WTC11 (cell line): ENCODE measurements around the gene KLHL34. TPM values are rescaled to one million over a fixed set of nuclear protein-coding genes. Genes with fewer than 3 reads are reported as not detected.

Experiments
- ATAC-seq: fragments of 200-7000 bp; cut with Tn5 transposase; 2 replicates; pipeline ENCODE4 v1.10.0; 2021; ENCODE audit warnings: mild to moderate bottlenecking, moderate library complexity
- CTCF ChIA-PET: fragments of 300-600 bp; sonication (Branson Sonifier 250); formaldehyde crosslinking; loops from one replicate; lab custom pipeline; 2021; ENCODE audit warnings: antibody characterized with exemption; lab: Charles Lee
- POLR2A ChIA-PET: fragments of 350-600 bp; sonication (Branson Sonifier 250); formaldehyde crosslinking; loops from one replicate; lab custom pipeline; 2021; ENCODE audit warnings: antibody characterized with exemption; lab: Charles Lee
- DNase-seq: peaks from one replicate; pipeline ENCODE4 v3.0.0; 2021; ENCODE audit warnings: low spot score
- H3K27ac Mint-ChIP-seq: 2 replicates; pipeline ENCODE4 v1.8.0; 2021; ENCODE audit warnings: mixed read lengths
- H3K27me3 Mint-ChIP-seq: 2 replicates; pipeline ENCODE4 v1.8.0; 2021; ENCODE audit warnings: low read depth, mild to moderate bottlenecking, moderate library complexity, mixed read lengths
- H3K36me3 Mint-ChIP-seq: 2 replicates; pipeline ENCODE4 v1.8.0; 2021; ENCODE audit warnings: mixed read lengths
- H3K4me1 Mint-ChIP-seq: 2 replicates; pipeline ENCODE4 v1.8.0; 2022; ENCODE audit warnings: mixed read lengths
- H3K4me3 Mint-ChIP-seq: 2 replicates; pipeline ENCODE4 v1.8.0; 2021; ENCODE audit warnings: mild to moderate bottlenecking, moderate library complexity, mixed read lengths
- H3K9me3 Mint-ChIP-seq: 2 replicates; pipeline ENCODE4 v1.8.0; 2021; ENCODE audit warnings: mixed read lengths
- CBFB ChIP-seq: sonication (generic); formaldehyde crosslinking; IDR thresholded peaks from 2 replicates; pipeline ENCODE4 v1.8.1; 2022; ENCODE audit warnings: mild to moderate bottlenecking, low read depth, missing genetic modification reagents
- CREM ChIP-seq: sonication (generic); formaldehyde crosslinking; IDR thresholded peaks from 2 replicates; pipeline ENCODE4 v1.8.1; 2022; ENCODE audit warnings: mild to moderate bottlenecking, missing genetic modification reagents, moderate library complexity
- FOXJ3 ChIP-seq: sonication (generic); formaldehyde crosslinking; IDR thresholded peaks from 2 replicates; pipeline ENCODE4 v1.9.0; 2021; ENCODE audit warnings: missing genetic modification reagents, mild to moderate bottlenecking, borderline replicate concordance
- IRF2 ChIP-seq: sonication (generic); formaldehyde crosslinking; IDR thresholded peaks from 2 replicates; pipeline ENCODE4 v1.8.0; 2022; ENCODE audit warnings: low read depth, missing genetic modification reagents, borderline replicate concordance
- JAZF1 ChIP-seq: fragments of 250-450 bp; sonication (Bioruptor Pico); IDR thresholded peaks from 2 replicates; pipeline ENCODE4 v1.9.0; 2021; ENCODE audit warnings: moderate library complexity, mild to moderate bottlenecking, inconsistent platforms
- MXD4 ChIP-seq: fragments of 250-450 bp; sonication (Bioruptor Pico); IDR thresholded peaks from 2 replicates; pipeline ENCODE4 v1.8.0; 2021; ENCODE audit warnings: mild to moderate bottlenecking, moderate library complexity, borderline replicate concordance
- NFE2L1 ChIP-seq: sonication (generic); formaldehyde crosslinking; IDR thresholded peaks from 2 replicates; pipeline ENCODE4 v1.8.1; 2023; ENCODE audit warnings: missing genetic modification reagents
- NR3C1 ChIP-seq: sonication (generic); formaldehyde crosslinking; conservative IDR thresholded peaks from 2 replicates; pipeline ENCODE4 v1.8.1; 2023; ENCODE audit warnings: low read depth, mild to moderate bottlenecking, missing genetic modification reagents
- OVOL2 ChIP-seq: fragments of 250-450 bp; sonication (Bioruptor Pico); IDR thresholded peaks from 2 replicates; pipeline ENCODE4 v1.9.0; 2021; ENCODE audit warnings: mild to moderate bottlenecking, borderline replicate concordance
- SMAD4 ChIP-seq: sonication (generic); formaldehyde crosslinking; IDR thresholded peaks from 2 replicates; pipeline ENCODE4 v1.8.0; 2022; ENCODE audit warnings: mild to moderate bottlenecking, missing genetic modification reagents
- SOX15 ChIP-seq: fragments of 250-450 bp; sonication (Bioruptor Pico); IDR thresholded peaks from 2 replicates; pipeline ENCODE4 v1.9.0; 2021; ENCODE audit warnings: mild to moderate bottlenecking
- TEAD4 ChIP-seq: sonication (generic); formaldehyde crosslinking; IDR thresholded peaks from 2 replicates; pipeline ENCODE4 v1.8.0; 2022; ENCODE audit warnings: mild to moderate bottlenecking, missing genetic modification reagents
- ZNF121 ChIP-seq: sonication (generic); formaldehyde crosslinking; IDR thresholded peaks from 2 replicates; pipeline ENCODE4 v1.8.0; 2023; ENCODE audit warnings: missing genetic modification reagents
- ZNF232 ChIP-seq: sonication (generic); formaldehyde crosslinking; IDR thresholded peaks from 2 replicates; pipeline ENCODE4 v1.8.0; 2022; ENCODE audit warnings: mild to moderate bottlenecking, missing genetic modification reagents
- ZNF396 ChIP-seq: fragments of 250-450 bp; sonication (Bioruptor Pico); IDR thresholded peaks from 2 replicates; pipeline ENCODE4 v1.8.0; 2021; ENCODE audit warnings: mild to moderate bottlenecking, moderate library complexity, borderline replicate concordance
- total RNA-seq: library from RNA; stranded (reverse); gene quantifications from 3 replicates; pipeline ENCODE4 v1.2.3, GENCODE V29; 2021
- TF ChIP-seq, protein P1 (sequence below): sonication (generic); formaldehyde crosslinking; IDR thresholded peaks from 2 replicates; pipeline ENCODE4 v1.8.0; 2022; ENCODE audit warnings: mild to moderate bottlenecking, missing genetic modification reagents
- TF ChIP-seq, protein P2 (sequence below): sonication (generic); formaldehyde crosslinking; IDR thresholded peaks from 2 replicates; pipeline ENCODE4 v1.8.1; 2023; ENCODE audit warnings: mild to moderate bottlenecking, missing genetic modification reagents, borderline replicate concordance
- TF ChIP-seq, protein P3 (sequence below): fragments of 250-450 bp; sonication (Bioruptor Pico); IDR thresholded peaks from 2 replicates; pipeline ENCODE4 v2.1.2; 2022; ENCODE audit warnings: mild to moderate bottlenecking, moderate library complexity
- TF ChIP-seq, protein P4 (sequence below): sonication (generic); formaldehyde crosslinking; IDR thresholded peaks from 2 replicates; pipeline ENCODE4 v1.8.0; 2022; ENCODE audit warnings: mild to moderate bottlenecking, missing genetic modification reagents
- TF ChIP-seq, protein P5 (sequence below): sonication (generic); formaldehyde crosslinking; IDR thresholded peaks from 2 replicates; pipeline ENCODE4 v1.8.1; 2022; ENCODE audit warnings: low read depth, mild to moderate bottlenecking, moderate library complexity, missing genetic modification reagents, borderline replicate concordance
- TF ChIP-seq, protein P6 (sequence below): sonication (generic); formaldehyde crosslinking; IDR thresholded peaks from 2 replicates; pipeline ENCODE4 v1.8.1; 2023; ENCODE audit warnings: mild to moderate bottlenecking, missing genetic modification reagents, moderate library complexity
- TF ChIP-seq, protein P7 (sequence below): sonication (generic); formaldehyde crosslinking; IDR thresholded peaks from 2 replicates; pipeline ENCODE4 v1.8.0; 2023; ENCODE audit warnings: mild to moderate bottlenecking, missing genetic modification reagents

Gene KLHL34
- total RNA-seq, 1 experiment from 2014 or later, result 1.6 TPM

DNA sequence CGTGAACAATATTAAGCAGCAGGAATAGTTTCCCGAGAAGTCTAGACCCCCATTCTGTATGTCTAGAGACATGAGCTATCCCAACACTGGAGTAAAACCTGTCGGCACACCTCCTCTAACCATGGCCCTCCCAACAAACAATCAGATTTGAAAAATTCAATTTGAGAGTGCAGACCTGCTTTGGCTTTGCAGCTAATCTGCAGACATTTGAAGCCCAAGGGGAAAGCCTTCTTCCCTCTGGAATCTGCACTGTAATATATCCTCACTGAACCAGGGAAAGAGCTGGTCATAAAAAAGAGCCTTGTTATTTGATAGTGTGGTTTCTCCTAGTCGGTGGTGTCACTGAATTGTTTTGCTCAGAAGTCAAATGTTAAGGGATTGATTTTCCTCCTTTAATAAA is 44.6 kb upstream of the KLHL34 start (continued):
- TF ChIP-seq, protein P1, sequence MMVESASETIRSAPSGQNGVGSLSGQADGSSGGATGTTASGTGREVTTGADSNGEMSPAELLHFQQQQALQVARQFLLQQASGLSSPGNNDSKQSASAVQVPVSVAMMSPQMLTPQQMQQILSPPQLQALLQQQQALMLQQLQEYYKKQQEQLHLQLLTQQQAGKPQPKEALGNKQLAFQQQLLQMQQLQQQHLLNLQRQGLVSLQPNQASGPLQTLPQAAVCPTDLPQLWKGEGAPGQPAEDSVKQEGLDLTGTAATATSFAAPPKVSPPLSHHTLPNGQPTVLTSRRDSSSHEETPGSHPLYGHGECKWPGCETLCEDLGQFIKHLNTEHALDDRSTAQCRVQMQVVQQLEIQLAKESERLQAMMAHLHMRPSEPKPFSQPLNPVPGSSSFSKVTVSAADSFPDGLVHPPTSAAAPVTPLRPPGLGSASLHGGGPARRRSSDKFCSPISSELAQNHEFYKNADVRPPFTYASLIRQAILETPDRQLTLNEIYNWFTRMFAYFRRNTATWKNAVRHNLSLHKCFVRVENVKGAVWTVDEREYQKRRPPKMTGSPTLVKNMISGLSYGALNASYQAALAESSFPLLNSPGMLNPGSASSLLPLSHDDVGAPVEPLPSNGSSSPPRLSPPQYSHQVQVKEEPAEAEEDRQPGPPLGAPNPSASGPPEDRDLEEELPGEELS, result no peak
- TF ChIP-seq OVOL2 (CRISPR knock-in tag), result no peak
- TF ChIP-seq, protein P2, sequence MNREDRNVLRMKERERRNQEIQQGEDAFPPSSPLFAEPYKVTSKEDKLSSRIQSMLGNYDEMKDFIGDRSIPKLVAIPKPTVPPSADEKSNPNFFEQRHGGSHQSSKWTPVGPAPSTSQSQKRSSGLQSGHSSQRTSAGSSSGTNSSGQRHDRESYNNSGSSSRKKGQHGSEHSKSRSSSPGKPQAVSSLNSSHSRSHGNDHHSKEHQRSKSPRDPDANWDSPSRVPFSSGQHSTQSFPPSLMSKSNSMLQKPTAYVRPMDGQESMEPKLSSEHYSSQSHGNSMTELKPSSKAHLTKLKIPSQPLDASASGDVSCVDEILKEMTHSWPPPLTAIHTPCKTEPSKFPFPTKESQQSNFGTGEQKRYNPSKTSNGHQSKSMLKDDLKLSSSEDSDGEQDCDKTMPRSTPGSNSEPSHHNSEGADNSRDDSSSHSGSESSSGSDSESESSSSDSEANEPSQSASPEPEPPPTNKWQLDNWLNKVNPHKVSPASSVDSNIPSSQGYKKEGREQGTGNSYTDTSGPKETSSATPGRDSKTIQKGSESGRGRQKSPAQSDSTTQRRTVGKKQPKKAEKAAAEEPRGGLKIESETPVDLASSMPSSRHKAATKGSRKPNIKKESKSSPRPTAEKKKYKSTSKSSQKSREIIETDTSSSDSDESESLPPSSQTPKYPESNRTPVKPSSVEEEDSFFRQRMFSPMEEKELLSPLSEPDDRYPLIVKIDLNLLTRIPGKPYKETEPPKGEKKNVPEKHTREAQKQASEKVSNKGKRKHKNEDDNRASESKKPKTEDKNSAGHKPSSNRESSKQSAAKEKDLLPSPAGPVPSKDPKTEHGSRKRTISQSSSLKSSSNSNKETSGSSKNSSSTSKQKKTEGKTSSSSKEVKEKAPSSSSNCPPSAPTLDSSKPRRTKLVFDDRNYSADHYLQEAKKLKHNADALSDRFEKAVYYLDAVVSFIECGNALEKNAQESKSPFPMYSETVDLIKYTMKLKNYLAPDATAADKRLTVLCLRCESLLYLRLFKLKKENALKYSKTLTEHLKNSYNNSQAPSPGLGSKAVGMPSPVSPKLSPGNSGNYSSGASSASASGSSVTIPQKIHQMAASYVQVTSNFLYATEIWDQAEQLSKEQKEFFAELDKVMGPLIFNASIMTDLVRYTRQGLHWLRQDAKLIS (CRISPR knock-in tag), result no peak

DNA sequence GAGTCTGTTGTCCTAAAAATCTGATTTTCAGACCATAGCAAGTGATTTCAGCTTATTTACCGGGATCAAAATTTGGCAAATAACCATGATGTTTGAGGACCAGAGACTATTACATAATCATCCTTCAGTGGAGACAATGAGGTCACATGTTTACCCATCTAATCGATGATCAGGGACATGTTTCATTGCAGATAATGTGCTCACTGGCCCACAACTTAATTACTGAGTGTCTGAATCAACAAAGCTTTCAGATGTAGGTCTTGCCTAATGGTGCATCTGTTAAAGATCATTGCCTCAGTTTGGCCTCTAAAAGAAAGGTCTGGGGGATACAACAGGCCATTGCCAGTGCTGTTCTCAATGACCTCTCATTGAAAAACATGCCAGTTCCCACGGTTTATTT is 42.8 kb upstream of the KLHL34 start:
- ATAC-seq (no peak), DNase-seq (no peak)
- H3K36me3 Mint-ChIP-seq, result no peaks in the 10 kb centered on the region
- CTCF ChIA-PET, result no interaction called here
- POLR2A ChIA-PET, result no interaction called here
- H3K4me1 Mint-ChIP-seq, result peaks cover 10% of the 10 kb centered on the region
- H3K9me3 Mint-ChIP-seq, result no peaks in the 10 kb centered on the region
- no peak overlapping the region for H3K4me3 Mint-ChIP-seq
- no peak for TF ChIP-seq IRF2
- TF ChIP-seq MXD4 (CRISPR knock-in tag), result no peak
- TF ChIP-seq, protein P3, sequence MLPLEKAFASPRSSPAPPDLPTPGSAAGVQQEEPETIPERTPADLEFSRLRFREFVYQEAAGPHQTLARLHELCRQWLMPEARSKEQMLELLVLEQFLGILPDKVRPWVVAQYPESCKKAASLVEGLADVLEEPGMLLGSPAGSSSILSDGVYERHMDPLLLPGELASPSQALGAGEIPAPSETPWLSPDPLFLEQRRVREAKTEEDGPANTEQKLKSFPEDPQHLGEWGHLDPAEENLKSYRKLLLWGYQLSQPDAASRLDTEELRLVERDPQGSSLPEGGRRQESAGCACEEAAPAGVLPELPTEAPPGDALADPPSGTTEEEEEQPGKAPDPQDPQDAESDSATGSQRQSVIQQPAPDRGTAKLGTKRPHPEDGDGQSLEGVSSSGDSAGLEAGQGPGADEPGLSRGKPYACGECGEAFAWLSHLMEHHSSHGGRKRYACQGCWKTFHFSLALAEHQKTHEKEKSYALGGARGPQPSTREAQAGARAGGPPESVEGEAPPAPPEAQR (CRISPR knock-in tag), result no peak
- no peak for TF ChIP-seq CREM (CRISPR knock-in tag)
- TF ChIP-seq TEAD4, result no peak
- no peak for TF ChIP-seq SOX15
- TF ChIP-seq NR3C1 (CRISPR knock-in tag), result no peak
- TF ChIP-seq, protein P4, sequence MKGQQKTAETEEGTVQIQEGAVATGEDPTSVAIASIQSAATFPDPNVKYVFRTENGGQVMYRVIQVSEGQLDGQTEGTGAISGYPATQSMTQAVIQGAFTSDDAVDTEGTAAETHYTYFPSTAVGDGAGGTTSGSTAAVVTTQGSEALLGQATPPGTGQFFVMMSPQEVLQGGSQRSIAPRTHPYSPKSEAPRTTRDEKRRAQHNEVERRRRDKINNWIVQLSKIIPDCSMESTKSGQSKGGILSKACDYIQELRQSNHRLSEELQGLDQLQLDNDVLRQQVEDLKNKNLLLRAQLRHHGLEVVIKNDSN (CRISPR knock-in tag), result no peak
- no peak for TF ChIP-seq SMAD4 (CRISPR knock-in tag)
- no peak for TF ChIP-seq ZNF232 (CRISPR knock-in tag)
- no peak for TF ChIP-seq JAZF1 (CRISPR knock-in tag)
- no peak for TF ChIP-seq FOXJ3 (CRISPR knock-in tag)
- no peak overlapping the region for H3K27ac Mint-ChIP-seq
- no peaks in the 10 kb centered on the region for H3K27me3 Mint-ChIP-seq

DNA sequence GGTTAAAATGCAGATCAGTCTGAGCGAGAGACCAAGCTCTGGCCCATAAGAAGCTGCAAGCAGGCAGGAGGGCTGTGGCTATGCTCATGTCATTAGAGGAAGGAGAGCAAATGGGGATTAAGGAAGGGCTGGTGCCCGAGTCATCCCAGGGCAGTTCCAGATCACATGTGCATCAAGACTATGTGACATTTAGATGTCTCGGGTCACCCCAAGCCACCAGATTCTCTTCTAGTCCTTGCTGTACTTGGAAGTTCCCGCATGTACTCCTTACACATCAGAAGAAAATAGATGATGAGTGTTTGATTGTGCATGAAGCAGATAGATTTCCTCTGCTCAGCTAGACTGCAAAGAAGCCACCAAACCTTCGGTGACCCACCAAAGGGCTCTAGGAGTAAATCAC is 42.1 kb upstream of the KLHL34 start:
- peaks cover 10% of the 10 kb centered on the region for H3K4me1 Mint-ChIP-seq
- DNase-seq (no peak), ATAC-seq (no peak)
- no peak overlapping the region for H3K4me3 Mint-ChIP-seq
- ChIA-PET CTCF (interaction anchor here (1.1 kb wide), 1 partner anchor 71 kb away, joined by 3 read pairs; no protein-coding TSS in a partner anchor), POLR2A (no interaction called here)
- no peak overlapping the region for H3K27ac Mint-ChIP-seq
- H3K9me3 Mint-ChIP-seq, result no peaks in the 10 kb centered on the region
- no peaks in the 10 kb centered on the region for H3K36me3 Mint-ChIP-seq
- no peaks in the 10 kb centered on the region for H3K27me3 Mint-ChIP-seq
- TF ChIP-seq, protein P5, sequence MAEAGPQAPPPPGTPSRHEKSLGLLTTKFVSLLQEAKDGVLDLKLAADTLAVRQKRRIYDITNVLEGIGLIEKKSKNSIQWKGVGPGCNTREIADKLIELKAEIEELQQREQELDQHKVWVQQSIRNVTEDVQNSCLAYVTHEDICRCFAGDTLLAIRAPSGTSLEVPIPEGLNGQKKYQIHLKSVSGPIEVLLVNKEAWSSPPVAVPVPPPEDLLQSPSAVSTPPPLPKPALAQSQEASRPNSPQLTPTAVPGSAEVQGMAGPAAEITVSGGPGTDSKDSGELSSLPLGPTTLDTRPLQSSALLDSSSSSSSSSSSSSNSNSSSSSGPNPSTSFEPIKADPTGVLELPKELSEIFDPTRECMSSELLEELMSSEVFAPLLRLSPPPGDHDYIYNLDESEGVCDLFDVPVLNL (CRISPR knock-in tag), result no peak
- no peak for TF ChIP-seq TEAD4
- no peak for TF ChIP-seq ZNF396 (CRISPR knock-in tag)
- TF ChIP-seq ZNF121 (CRISPR knock-in tag), result no peak
- TF ChIP-seq, protein P6, sequence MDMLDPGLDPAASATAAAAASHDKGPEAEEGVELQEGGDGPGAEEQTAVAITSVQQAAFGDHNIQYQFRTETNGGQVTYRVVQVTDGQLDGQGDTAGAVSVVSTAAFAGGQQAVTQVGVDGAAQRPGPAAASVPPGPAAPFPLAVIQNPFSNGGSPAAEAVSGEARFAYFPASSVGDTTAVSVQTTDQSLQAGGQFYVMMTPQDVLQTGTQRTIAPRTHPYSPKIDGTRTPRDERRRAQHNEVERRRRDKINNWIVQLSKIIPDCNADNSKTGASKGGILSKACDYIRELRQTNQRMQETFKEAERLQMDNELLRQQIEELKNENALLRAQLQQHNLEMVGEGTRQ (CRISPR knock-in tag), result no peak
- no peak for TF ChIP-seq CBFB (CRISPR knock-in tag)
- TF ChIP-seq, protein P7, sequence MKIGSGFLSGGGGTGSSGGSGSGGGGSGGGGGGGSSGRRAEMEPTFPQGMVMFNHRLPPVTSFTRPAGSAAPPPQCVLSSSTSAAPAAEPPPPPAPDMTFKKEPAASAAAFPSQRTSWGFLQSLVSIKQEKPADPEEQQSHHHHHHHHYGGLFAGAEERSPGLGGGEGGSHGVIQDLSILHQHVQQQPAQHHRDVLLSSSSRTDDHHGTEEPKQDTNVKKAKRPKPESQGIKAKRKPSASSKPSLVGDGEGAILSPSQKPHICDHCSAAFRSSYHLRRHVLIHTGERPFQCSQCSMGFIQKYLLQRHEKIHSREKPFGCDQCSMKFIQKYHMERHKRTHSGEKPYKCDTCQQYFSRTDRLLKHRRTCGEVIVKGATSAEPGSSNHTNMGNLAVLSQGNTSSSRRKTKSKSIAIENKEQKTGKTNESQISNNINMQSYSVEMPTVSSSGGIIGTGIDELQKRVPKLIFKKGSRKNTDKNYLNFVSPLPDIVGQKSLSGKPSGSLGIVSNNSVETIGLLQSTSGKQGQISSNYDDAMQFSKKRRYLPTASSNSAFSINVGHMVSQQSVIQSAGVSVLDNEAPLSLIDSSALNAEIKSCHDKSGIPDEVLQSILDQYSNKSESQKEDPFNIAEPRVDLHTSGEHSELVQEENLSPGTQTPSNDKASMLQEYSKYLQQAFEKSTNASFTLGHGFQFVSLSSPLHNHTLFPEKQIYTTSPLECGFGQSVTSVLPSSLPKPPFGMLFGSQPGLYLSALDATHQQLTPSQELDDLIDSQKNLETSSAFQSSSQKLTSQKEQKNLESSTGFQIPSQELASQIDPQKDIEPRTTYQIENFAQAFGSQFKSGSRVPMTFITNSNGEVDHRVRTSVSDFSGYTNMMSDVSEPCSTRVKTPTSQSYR (CRISPR knock-in tag), result no peak
- no peak for TF ChIP-seq NFE2L1
